Measurements from ENCODE around the gene IRF9. TPM values are rescaled to one million over a fixed set of nuclear protein-coding genes. Genes with fewer than 3 reads are reported as not detected.

The IRF9 gene
- total RNA-seq, 2 experiments from 2014 or later, result 52.4 to 54.5 TPM

DNA sequence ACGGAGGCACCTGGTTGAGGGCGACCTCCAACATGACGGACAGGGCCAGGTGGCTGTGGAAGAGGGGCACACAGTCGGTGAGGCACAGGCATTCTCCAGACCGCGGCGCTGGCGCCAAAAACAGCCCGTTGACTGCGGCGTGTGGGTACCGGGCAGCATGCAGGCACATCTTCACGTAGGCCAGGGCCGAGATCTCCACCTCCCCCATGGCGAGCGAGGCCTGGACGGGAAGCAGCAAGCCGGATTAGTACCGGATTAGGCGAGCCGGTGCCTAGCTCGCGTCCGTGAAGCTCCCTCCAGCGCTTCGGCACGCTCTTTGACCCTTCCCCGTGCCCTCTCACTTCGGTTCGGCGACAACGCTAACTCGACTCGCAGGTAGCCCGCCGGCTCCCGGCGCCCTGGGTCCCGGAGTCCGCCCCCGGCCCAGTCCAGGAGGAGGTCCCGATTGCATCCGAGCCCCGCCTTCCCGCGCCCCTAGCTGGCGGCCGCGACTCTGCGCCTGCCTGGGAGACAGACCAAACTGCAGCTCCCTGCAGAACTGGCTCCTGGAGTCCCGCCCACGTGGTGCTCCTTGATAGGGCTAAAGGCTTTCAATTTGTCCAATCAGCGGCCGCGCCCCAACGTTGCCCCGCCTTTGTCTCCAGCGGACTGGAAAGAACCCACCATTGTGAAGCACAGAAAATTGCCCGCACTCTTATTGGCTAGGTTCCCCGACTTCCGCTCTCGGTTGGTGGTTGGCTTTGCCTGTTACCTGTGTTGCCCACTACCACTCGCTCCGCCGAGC is 19.8 kb upstream of the IRF9 start, which contains the start of gene EMC9:
Gene EMC9, minus strand, starts transcription at position 495 of the 784 bp plus-strand sequence. Its CDS starts 287 bp downstream, at position 208.
- CTCF ChIA-PET, result interaction anchor here (0.6 to 1.6 kb wide), 4 partner anchors 20 to 50 kb away, joined by 3 to 5 read pairs (median 5); partner anchors contain the start of genes DCAF11 and IRF9
- POLR2A ChIA-PET, result interaction anchor here (1.0 to 1.7 kb wide), 5 partner anchors 9 to 102 kb away, joined by 3 to 8 read pairs (median 4); partner anchors contain the start of genes DCAF11, IRF9, NRL and TINF2

DNA sequence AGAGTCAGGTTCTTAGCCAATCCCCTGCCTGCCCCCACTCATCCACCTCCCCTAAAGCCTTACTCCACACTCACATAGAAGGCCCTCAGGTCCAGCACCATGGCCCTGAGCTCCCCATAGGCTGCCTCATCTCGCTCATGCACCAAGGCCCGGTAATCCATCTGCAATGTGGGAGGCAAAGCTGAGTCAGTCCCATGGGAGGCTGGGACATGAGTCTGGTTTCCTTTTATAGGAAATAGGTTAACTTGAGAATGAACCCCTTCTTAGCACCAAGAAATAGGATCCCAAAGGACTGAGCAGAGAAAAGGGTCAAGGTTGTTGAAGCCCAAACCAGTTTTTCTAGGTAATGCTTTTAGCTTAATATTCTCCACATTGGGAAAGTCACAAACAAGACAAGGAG is 17.6 kb upstream of the IRF9 start:
- POLR2A ChIA-PET, result no interaction called here
- CTCF ChIA-PET, result interaction anchor here (1.4 kb wide), 1 partner anchor 18 kb away, joined by 6 read pairs; the partner anchor contains the start of gene IRF9

DNA sequence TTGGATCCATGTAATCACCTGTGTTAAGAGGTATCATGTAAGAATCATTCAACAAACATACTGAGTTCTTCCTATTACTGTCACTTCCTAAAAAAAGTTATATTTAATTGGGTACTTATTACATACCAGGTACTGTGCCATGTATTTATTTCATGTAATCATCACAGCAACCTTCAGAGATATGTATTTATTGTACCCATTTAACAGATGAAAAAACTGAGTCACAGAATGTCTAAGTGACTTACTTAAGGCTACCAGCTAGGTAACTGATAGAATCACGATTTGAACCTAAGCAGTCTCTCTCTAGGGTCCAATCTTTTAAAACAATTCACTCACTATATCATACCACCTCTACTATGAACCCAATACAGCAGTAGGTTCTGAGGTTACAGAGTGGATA is 16.6 kb upstream of the IRF9 start:
- ChIA-PET CTCF (interaction anchor here (1.4 kb wide), 1 partner anchor 17 kb away, joined by 6 read pairs; the partner anchor contains the start of gene IRF9), POLR2A (no interaction called here)

- ChIA-PET POLR2A (interaction anchor here (2.4 to 3.8 kb wide), 3 partner anchors 8 to 31 kb away, joined by 16 to 34 read pairs (median 18); partner anchors contain the start of genes DCAF11, IRF9, NRL and PSME1), CTCF (interaction anchor here (1.2 to 1.6 kb wide), 3 partner anchors 9 to 30 kb away, joined by 6 to 8 read pairs (median 6); partner anchors contain the start of genes DCAF11, IRF9, NRL and PSME1)
These were observed 15.8 kb upstream of the IRF9 start for GRCh38 chr14:24145219-24145618.

DNA sequence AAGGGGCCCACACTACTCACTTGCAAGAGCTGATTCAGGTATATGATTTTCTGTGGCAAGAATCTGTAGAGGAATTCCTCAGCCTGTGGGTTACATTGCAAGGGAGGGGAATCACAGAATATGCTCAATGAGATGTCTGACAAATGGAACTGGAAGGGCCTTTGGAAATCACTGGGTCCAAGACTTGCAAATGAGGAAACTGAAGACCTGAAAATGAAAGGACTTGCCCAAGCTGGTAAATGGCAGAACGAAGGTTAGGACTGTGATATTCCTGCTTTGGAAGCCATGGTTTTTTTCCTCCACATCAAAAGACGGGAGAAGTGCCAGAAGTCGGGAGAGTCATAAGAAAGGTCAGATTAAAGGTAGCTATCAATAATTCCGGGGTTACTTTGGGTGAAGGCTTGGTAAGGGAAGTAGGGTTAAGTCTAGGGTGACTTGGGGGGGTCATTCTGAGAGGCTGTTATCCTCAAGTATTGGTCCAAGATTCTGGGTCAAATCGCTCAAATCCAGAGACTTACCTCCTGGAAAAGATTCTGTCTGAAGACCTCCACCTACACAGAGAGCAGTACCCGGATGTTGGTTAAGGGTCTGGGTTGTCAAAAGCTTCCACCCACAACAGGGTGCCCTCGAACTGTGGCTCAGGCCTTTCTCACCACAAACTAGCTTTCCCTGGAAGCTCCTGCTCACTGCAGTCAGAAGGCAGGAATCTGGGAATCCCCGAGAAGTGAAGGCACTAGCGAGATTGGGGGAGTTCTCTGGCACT is 15.2 kb upstream of the IRF9 start:
- CTCF ChIA-PET, result interaction anchor here (1.2 to 2.6 kb wide), 5 partner anchors 9 to 37 kb away, joined by 3 to 8 read pairs (median 6); partner anchors contain the start of genes DCAF11, IRF9, NRL and PSME1
- POLR2A ChIA-PET, result interaction anchor here (1.1 to 3.8 kb wide), 5 partner anchors 9 to 51 kb away, joined by 4 to 34 read pairs (median 16); partner anchors contain the start of genes DCAF11, IRF9, NRL and PCK2

GRCh38 chr14:24146453-24146977 is 14.6 kb upstream of the IRF9 start, which contains the start of gene PSME2:
Gene PSME2, minus strand, starts transcription at chr14:24146610. Its CDS starts 29 bp downstream, at chr14:24146581.
- POLR2A ChIA-PET, result interaction anchor here (0.9 to 3.8 kb wide), 8 partner anchors 10 to 52 kb away, joined by 3 to 34 read pairs (median 7); partner anchors contain the start of genes DCAF11, IRF9, NRL and PCK2
- CTCF ChIA-PET, result interaction anchor here (1.2 to 2.7 kb wide), 6 partner anchors 9 to 38 kb away, joined by 3 to 24 read pairs (median 7); partner anchors contain the start of genes DCAF11, IRF9, NRL and PSME1

GRCh38 chr14:24146978-24147760 is 13.9 kb upstream of the IRF9 start, which contains the start of gene RNF31:
Gene RNF31, plus strand, starts transcription at chr14:24147498. Its CDS starts 201 bp downstream, at chr14:24147699.
- ChIA-PET POLR2A (interaction anchor here (0.5 to 3.8 kb wide), 9 partner anchors 10 to 53 kb away, joined by 3 to 34 read pairs (median 4); partner anchors contain the start of genes DCAF11, IRF9, NRL and PCK2), CTCF (interaction anchor here (0.9 to 2.7 kb wide), 6 partner anchors 8 to 57 kb away, joined by 3 to 24 read pairs (median 7); partner anchors contain the start of genes DCAF11, IRF9, NRL and PSME1)

- ChIA-PET CTCF (interaction anchor here (0.9 to 2.7 kb wide), 5 partner anchors 11 to 57 kb away, joined by 3 to 24 read pairs (median 7); partner anchors contain the start of genes DCAF11, IRF9, NRL and PSME1), POLR2A (interaction anchor here (0.5 to 3.8 kb wide), 5 partner anchors 11 to 47 kb away, joined by 3 to 34 read pairs (median 16); partner anchors contain the start of genes DCAF11, IRF9, NRL and PSME1)
These were observed 13.2 kb upstream of the IRF9 start for GRCh38 chr14:24147761-24148428.

DNA sequence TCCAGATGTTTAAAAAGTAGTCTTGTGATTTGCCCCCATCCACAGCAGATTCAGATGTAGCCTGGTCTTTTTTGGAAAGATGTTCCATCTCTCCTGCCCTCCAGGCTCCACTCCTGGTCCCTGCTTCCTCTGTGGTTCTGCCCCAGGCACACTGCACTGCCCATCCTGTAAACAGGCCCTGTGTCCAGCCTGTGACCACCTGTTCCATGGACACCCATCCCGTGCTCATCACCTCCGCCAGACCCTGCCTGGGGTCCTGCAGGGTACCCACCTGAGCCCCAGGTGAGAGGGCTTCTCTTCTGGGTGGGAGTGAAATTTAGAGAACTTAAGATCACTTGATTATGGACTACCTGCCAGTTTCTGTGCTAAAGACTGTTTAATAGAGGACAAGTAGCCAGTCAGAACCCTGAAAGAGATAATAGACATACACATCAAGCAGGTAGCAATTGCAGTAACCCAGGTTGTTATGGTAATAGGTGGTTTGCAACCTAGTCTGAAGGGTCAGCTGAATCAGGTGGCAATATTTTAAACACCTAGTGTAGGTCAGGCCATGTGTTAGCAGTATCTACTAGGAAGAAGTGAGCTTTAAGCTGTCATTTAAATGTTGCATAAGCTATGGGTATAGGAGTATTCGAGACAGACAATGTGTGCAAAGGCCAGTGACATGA is 11.6 kb upstream of the IRF9 start:
- CTCF ChIA-PET, result interaction anchor here (1.4 to 2.7 kb wide), 2 partner anchors 11 to 24 kb away, joined by 3 to 24 read pairs; partner anchors contain the start of gene IRF9
- POLR2A ChIA-PET, result interaction anchor here (1.2 kb wide), 1 partner anchor 8 kb away, joined by 3 read pairs; the partner anchor contains the start of gene EMC9

GRCh38 chr14:24150061-24150460 is 11.0 kb upstream of the IRF9 start:
- CTCF ChIA-PET, result interaction anchor here (1.4 kb wide), 1 partner anchor 24 kb away, joined by 3 read pairs; no protein-coding TSS in a partner anchor
- POLR2A ChIA-PET, result interaction anchor here (0.8 to 1.2 kb wide), 2 partner anchors 9 to 51 kb away, joined by 3 read pairs; partner anchors contain the start of gene EMC9

DNA sequence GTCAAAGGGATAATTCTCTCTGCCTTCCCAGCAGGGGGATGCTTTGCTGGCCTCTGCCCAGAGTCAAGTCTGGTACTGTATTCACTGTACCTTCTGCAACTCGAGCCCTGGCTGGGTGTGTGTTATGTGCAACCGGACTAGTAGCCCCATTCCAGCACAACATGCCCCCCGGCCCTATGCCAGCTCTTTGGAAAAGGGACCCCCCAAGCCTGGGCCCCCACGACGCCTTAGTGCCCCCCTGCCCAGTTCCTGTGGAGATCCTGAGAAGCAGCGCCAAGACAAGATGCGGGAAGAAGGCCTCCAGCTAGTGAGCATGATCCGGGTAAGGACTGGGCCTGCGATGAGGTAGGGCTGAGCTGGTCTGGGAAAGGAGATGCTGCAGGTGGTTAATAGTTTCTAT is 10.5 kb upstream of the IRF9 start:
- ChIA-PET CTCF (interaction anchor here (1.4 to 1.8 kb wide), 2 partner anchors 10 to 23 kb away, joined by 3 to 17 read pairs; partner anchors contain the start of gene IRF9), POLR2A (interaction anchor here (0.8 to 1.2 kb wide), 2 partner anchors 9 to 51 kb away, joined by 3 read pairs; partner anchors contain the start of gene EMC9)

- ChIA-PET CTCF (interaction anchor here (1.8 kb wide), 1 partner anchor 10 kb away, joined by 17 read pairs; the partner anchor contains the start of gene IRF9), POLR2A (interaction anchor here (0.8 kb wide), 1 partner anchor 50 kb away, joined by 3 read pairs; no protein-coding TSS in a partner anchor)
These were observed 10.1 kb upstream of the IRF9 start for GRCh38 chr14:24150993-24151392.

DNA sequence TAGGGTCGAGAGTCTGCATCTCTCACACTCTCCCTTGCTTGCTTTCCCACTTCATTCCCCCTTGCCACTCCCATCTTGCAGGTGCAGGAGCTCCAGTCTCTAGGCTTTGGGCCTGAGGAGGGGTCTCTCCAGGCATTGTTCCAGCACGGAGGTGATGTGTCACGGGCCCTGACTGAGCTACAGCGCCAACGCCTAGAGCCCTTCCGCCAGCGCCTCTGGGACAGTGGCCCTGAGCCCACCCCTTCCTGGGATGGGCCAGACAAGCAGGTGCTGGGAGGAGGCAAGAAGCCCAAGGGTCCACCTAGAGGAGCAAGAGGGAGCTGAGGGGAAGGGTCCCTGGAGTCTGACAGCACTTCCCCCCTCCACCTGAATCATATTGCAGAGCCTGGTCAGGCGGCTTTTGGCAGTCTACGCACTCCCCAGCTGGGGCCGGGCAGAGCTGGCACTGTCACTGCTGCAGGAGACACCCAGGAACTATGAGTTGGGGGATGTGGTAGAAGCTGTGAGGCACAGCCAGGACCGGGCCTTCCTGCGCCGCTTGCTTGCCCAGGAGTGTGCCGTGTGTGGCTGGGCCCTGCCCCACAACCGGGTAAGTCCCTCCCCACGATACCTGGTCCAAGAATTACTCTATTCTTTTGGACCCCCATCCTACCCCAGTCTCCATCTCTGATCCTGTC is 9.5 kb upstream of the IRF9 start:
- CTCF ChIA-PET, result interaction anchor here (0.6 to 1.8 kb wide), 2 partner anchors 9 to 42 kb away, joined by 3 to 17 read pairs; partner anchors contain the start of gene IRF9
- POLR2A ChIA-PET, result interaction anchor here (0.6 kb wide), 1 partner anchor 21 kb away, joined by 3 read pairs; the partner anchor contains the start of gene FITM1

DNA sequence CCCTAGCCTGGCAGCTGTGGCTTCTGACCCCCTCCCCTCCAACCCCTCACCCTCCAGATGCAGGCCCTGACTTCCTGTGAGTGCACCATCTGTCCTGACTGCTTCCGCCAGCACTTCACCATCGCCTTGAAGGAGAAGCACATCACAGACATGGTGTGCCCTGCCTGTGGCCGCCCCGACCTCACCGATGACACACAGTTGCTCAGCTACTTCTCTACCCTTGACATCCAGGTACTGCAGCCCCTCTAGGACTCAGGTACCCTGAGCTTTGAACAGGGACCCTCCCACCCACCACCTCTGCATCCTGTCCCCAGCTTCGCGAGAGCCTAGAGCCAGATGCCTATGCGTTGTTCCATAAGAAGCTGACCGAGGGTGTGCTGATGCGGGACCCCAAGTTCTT is 6.0 kb upstream of the IRF9 start:
- POLR2A ChIA-PET, result no interaction called here
- CTCF ChIA-PET, result interaction anchor here (1.1 kb wide), 1 partner anchor 9 kb away, joined by 3 read pairs; the partner anchor contains the start of gene PSME2

- ChIA-PET POLR2A (interaction anchor here (0.6 kb wide), 1 partner anchor 13 kb away, joined by 6 read pairs; no protein-coding TSS in a partner anchor), CTCF (interaction anchor here (0.5 to 0.6 kb wide), 2 partner anchors 13 to 20 kb away, joined by 3 to 6 read pairs; no protein-coding TSS in a partner anchor)
These were observed 4.2 kb upstream of the IRF9 start for GRCh38 chr14:24156840-24157239.
